ENCODE measurements around the gene DAGLA.

GRCh38 chr11:61765550-61766253 is 85.5 kb downstream of the DAGLA start:
- TF ChIP-seq CTCF (IDR thresholded peaks at IDR 0.05) (no peak), POLR2AphosphoS5 (IDR thresholded peaks at IDR 0.05) (no peak)
